ENCODE measurements around the gene HS2ST1. TPM values are rescaled to one million over a fixed set of nuclear protein-coding genes. Genes with fewer than 3 reads are reported as not detected.
A peak's percentile ranks its signal among the peaks of the same experiment; 100 is the strongest.

The HS2ST1 gene
- total RNA-seq, 1 experiment from 2014 or later = 30.1 TPM

DNA sequence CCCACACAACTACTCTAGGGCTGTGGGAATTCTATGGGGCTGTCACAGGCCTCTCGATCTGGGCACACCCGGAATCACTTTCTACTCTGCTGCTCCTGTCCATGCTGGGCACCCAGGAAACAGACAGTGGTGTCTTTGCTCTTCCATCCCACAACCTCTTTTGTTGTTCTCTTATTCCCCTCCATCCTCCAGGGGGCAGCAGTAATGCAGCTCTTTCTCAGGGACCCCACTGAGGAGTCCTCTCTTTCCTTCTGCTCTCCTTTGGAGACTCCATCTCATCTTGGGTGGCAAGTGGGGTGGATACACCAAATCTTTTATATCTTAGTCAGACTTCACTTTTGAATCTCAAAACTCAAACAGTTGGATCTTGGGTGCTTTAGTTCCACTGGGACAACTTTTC lies 206.3 kb downstream of the HS2ST1 start:
- intact Hi-C loops (cut with micrococcal nuclease) = no loop called here
- Histone ChIP-seq H3K27me3 (ENCODE audit: insufficient read depth, low read length) (no peaks in the 10 kb centered on the region), H4K20me1 (ENCODE audit: insufficient read depth) (no peaks in the 10 kb centered on the region), H3K79me2 (ENCODE audit: insufficient read depth, low read length) (no peaks in the 10 kb centered on the region), H3K27ac (ENCODE audit: low read depth, low read length) (no peak overlapping the region), H3K9me3 (ENCODE audit: control insufficient read depth in 1 of 2, insufficient read depth in 1 of 2, low read depth in 1 of 2, low read length in 2 of 2) (no peaks in the 10 kb centered on the region), H3K9ac (ENCODE audit: low read length) (no peak overlapping the region), H2AFZ (ENCODE audit: low read depth, low read length, poor library complexity, severe bottlenecking) (no peak overlapping the region), H3K9me2 (ENCODE audit: insufficient read depth) (no peaks in the 10 kb centered on the region), H3K4me1 (ENCODE audit: control insufficient read depth in 1 of 2, insufficient read depth in 2 of 2, low read length in 2 of 2) (no peaks in the 10 kb centered on the region), H3K4me3 (replicated peaks in 1 of 2; ENCODE audit: low read depth in 1 of 2, low read length in 2 of 2) (no peak overlapping the region), H3K4me2 (ENCODE audit: low read length) (no peak overlapping the region), H3K36me3 (ENCODE audit: control insufficient read depth in 1 of 2, insufficient read depth in 2 of 2, low read length in 2 of 2) (no peaks in the 10 kb centered on the region)
- no peak for TF ChIP-seq POLR2A (IDR thresholded peaks at IDR 0.05; ENCODE audit: borderline replicate concordance, extremely low read depth, insufficient read depth, insufficient read length)
- TF ChIP-seq SRF (IDR thresholded peaks at IDR 0.05; ENCODE audit: low read depth) = no peak
- peak; percentile 20; the same call in 1 of the 2 replicates for TF ChIP-seq RAD21 (IDR thresholded peaks at IDR 0.05; ENCODE audit: low read depth)
- no peak for TF ChIP-seq ZNF274 (IDR thresholded peaks at IDR 0.05; ENCODE audit: low read depth, low read length)
- no peak for TF ChIP-seq ZFX (IDR thresholded peaks at IDR 0.05)
- TF ChIP-seq ZBTB33 (IDR thresholded peaks at IDR 0.05; ENCODE audit: extremely low read depth, insufficient replicate concordance, low read length) = no peak
- no peak for TF ChIP-seq ATF3 (IDR thresholded peaks at IDR 0.05)
- TF ChIP-seq CBX3 (IDR thresholded peaks at IDR 0.05; ENCODE audit: low read depth) = no peak
- TF ChIP-seq SIN3A (IDR thresholded peaks at IDR 0.05; ENCODE audit: low read depth) = no peak
- peak in 2 of 3 experiments; percentile 55 to 58; a peak in 4 of 6 replicates for TF ChIP-seq CTCF (IDR thresholded peaks at IDR 0.05 in 2 of 3, conservative IDR thresholded peaks at IDR 0.05 in 1 of 3; ENCODE audit: borderline replicate concordance in 1 of 3, insufficient read depth in 1 of 3, low read depth in 2 of 3, low read length in 2 of 3)
- no peak for TF ChIP-seq MAX (IDR thresholded peaks at IDR 0.05)
- no peak for TF ChIP-seq ELF1 (IDR thresholded peaks at IDR 0.05; ENCODE audit: borderline replicate concordance, low read depth)
- TF ChIP-seq FOSL1 (IDR thresholded peaks at IDR 0.05; ENCODE audit: low read depth) = no peak
- no peak for TF ChIP-seq TCF7L2 (IDR thresholded peaks at IDR 0.05; ENCODE audit: borderline replicate concordance, extremely low read depth, insufficient read depth, insufficient read length)
- no peak for TF ChIP-seq CEBPB (IDR thresholded peaks at IDR 0.05; ENCODE audit: low read depth)
- no peak for TF ChIP-seq YY1 (IDR thresholded peaks at IDR 0.05; ENCODE audit: extremely low read depth, insufficient replicate concordance, low read depth, low read length)
- no peak for TF ChIP-seq EZH2phosphoT487 (IDR thresholded peaks at IDR 0.05; ENCODE audit: borderline replicate concordance)
- ChIA-PET POLR2A (no interaction called here), RAD21 (ENCODE audit: low non-redundant PET in 1 of 2, low total read pairs in 2 of 2, uncharacterized antibody in 2 of 2, unreplicated experiment in 2 of 2) (no interaction called here), CTCF (no interaction called here)
- ATAC-seq = peak; percentile 67
- BruUV-seq (replicated peaks) = no TSS peak
- DNase-seq (ENCODE audit: low read depth, low spot score) = no peak

Data from HCT116 (cell line).